ENCODE results near the gene DNAJB4.
"Not testable (repeated sequence)": the region's sequence is repeated elsewhere in the genome, so short reads cannot be mapped to it uniquely, and the experiment has no call there.

The DNAJB4 gene

DNA sequence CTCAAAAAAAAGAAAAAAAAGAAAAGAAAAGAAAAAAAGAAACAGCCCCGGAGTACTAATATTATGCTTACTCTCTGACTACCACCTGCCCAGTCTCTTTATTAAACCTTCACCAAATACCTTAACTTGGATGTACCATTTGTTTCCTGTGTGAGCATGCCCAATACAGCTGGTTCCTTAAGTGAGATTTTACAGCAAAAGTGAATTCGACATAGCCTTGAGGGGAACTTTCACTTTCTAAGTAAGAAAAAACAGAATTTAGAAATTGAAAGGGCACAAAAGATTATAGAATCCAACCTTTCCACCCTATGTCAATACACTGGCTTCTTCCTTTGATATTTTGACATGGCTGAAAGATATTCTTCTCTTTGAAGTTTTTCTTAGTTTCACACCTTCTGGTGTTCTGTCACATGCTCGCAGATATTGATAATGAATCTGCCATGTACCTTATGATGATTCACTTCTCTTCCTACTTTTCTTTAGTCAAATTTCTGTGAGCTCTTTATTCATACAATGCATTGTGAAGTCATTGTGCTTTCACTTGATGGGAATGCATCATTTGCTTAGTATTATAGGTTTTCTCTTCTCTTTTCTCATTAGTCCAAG is 35.8 kb downstream of the DNAJB4 start:
- no peak for DNase-seq

GRCh38 chr1:78043436-78043835 is 38.7 kb downstream of the DNAJB4 start:
- no peak for DNase-seq

- DNase-seq: no peak
These were observed 40.2 kb downstream of the DNAJB4 start for GRCh38 chr1:78044796-78045562.

DNA sequence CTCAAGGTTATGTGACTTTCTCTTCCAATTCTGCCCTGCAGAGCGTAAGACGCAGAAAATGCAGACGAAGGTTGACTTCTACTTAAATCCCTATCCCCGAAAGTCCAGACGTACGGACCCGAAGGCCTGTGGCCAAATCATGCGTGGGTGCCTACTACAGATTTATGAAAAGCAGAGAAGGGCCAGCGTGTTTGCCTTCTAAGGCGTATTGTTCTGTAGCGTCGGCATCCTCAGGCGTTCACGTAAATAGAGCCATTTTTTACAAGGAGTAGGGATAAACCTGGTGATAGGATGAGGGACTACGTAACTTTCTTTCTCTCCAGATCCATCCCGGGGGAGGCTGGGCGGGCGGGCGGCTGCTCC is 40.8 kb downstream of the DNAJB4 start:
- no peak for DNase-seq

DNA sequence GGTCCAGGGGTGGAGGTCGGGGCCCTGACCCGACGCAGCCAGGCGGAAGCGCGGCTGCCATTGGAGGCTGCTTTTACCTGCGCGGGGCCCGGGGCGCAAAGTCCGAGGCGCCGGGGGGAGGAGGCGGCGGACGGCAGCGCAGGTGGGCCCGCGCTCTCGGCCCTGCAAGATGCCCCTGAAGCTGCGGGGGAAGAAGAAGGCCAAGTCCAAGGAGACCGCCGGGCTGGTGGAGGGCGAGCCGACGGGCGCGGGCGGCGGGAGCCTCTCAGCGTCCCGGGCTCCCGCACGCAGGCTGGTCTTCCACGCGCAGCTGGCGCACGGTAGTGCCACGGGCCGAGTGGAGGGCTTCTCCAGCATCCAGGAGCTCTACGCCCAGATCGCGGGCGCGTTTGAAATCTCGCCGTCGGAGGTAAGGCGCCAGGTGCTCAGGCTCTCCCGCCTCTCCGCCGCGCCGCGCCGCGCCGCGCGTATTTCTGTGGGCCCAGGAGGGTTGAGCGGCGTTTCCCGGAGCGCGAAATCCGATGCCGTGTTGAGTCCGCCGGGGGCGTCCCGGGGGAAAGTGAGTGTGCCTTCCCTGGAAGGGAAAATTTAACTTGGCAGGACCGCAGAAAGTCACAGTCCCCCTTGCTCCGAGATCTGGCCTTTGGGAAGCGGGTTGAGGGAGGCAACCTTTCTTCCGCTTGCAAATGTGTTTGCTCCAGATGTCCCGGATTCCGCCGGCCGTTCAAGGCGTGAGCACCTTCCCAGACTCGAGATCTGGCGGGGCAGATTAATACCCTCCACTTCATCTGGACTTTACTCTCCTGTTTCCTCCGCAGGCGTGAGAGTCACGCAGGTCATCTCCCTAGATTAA is 41.4 kb downstream of the DNAJB4 start, which contains the start of gene GIPC2:
TSS of gene GIPC2 (plus strand) at position 41 of the 853 bp plus-strand sequence. CDS start at position 170, 129 bp downstream.
- DNase-seq: no peak

DNA sequence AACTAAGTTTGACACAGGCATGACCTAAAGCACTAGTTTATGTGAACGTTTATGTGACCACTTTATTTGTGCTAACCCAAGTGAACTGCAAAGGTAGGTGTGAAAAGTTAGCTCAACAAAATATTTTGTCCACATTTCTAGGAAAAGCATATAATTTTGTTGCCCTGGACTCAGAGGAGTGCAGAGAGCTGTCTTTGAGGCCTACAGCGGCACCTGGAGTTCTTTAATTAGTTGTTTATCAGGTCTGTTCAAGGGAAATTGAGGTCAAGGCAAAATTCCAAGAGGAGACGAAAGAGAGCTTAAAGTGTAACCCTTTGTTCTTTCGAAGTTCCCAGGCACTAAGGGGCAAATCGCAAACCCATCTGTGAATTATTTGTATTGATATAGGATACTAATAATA is 42.4 kb downstream of the DNAJB4 start:
- no peak for DNase-seq

GRCh38 chr1:78047631-78048030 is 42.9 kb downstream of the DNAJB4 start:
- DNase-seq: no peak

GRCh38 chr1:78048446-78048845 is 43.7 kb downstream of the DNAJB4 start:
- no peak for DNase-seq

GRCh38 chr1:78049396-78049795 is 44.7 kb downstream of the DNAJB4 start:
- DNase-seq: no peak

DNA sequence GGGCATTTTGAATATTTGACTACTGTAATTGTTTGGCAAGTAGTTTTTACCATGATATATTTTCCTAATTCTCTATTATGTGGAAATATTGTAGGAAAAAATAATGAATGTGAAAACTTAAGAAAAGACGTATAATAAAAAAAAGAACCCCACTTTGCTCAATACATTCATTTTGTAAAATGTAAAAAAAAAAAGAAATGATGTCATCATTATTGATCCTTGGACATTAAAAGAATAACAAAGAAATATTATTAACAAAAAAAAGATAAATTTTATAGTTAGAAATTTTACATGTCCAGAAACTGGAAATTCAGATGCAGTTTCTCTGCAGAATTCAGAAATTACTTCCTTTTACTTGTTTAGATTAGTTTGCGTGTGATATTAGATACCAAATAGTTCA is 46.3 kb downstream of the DNAJB4 start:
- no peak for DNase-seq

DNA sequence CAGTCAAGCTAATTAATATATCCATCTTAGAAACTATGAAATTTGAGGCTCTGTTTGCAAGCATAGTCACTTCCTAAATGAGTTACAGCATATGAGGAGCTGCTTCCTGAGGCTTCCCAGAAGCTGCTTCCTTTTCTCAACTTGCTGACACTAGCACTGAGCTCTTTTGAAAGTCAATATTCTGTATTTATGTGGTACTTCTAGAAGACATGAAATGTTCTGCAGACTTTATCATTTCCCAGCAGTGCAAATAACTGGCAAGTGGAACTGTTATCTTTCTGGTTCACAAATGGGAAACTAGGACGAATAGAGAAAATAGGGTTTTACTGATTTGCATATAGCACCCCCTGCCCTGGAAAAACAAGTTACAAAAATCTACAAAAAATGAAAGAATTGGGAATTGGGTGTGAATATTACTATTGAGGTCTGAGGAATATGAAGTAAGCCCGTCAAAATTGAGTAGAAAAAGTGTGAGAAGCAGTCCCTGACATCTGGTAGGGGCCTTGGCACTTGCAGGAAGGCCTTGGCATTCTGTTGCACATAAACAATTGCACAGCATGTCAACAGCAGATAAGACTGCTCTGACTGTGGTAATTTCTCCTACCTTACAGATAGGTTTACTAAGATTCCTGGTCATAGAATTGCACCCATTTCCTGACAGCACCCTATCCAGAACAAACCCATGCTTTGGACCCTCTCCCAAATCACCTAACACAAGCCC is 48.1 kb downstream of the DNAJB4 start:
- no peak for DNase-seq

DNA sequence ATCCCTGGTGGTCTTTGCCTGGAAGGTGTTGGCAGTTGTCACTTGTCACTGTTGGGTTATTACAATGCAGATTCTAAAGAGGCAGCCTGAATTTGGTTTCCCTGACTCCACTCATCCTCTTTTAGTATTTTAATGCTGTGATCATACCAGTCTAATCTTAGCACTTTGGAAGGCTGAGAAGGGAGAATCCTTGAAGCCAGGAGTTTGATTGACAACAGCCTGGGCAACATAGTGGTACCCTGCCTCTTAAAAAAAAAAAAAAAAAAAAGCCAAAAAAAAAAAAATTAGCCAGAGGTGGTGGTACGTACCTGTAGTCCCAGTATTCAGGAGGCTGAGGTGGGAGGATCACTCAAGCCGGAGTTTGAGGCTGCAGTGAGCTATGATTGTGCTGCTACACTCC is 48.8 kb downstream of the DNAJB4 start:
- DNase-seq: no peak

GRCh38 chr1:78054559-78054958 is 49.8 kb downstream of the DNAJB4 start:
- no peak for DNase-seq

GRCh38 chr1:78054972-78055371 is 50.2 kb downstream of the DNAJB4 start:
- DNase-seq: no peak

GRCh38 chr1:78055565-78056132 is 50.9 kb downstream of the DNAJB4 start:
- no peak for DNase-seq

- DNase-seq: no peak
These were observed 53.9 kb downstream of the DNAJB4 start for GRCh38 chr1:78058670-78059069.

DNA sequence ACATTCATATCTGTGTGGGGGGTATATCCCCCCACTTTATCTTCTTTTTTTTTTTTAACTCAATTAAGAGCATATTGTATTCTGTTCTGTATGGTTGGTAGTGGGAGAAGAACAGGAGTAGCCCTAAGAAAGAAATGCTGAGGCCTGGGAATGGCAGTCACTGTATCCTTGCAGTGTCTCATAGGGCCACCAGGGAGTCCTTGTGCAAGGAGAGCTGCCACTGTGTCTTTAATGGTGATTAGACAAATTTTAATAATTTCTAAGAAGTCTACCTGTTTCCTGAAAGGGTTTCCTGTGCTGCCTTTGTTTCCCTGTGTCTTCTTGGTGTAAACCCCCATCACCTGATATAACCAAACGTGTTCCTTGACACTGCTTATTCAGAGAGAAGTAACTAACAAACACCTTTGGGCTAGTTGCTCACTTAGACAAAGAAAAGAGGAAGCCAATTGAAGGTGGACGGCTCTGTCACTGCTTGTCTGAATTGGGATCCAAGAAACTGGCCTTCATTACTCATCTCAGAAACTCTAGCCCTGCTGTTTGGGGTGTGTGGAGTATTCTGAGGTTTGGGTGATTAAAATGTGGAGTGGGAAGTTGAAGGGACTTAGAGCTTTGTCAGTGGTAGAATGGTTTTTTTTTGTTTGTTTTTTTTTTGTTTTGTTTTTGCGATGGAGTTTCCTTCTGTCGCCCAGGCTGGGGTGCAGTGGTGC is 56.3 kb downstream of the DNAJB4 start:
- no peak for DNase-seq

DNA sequence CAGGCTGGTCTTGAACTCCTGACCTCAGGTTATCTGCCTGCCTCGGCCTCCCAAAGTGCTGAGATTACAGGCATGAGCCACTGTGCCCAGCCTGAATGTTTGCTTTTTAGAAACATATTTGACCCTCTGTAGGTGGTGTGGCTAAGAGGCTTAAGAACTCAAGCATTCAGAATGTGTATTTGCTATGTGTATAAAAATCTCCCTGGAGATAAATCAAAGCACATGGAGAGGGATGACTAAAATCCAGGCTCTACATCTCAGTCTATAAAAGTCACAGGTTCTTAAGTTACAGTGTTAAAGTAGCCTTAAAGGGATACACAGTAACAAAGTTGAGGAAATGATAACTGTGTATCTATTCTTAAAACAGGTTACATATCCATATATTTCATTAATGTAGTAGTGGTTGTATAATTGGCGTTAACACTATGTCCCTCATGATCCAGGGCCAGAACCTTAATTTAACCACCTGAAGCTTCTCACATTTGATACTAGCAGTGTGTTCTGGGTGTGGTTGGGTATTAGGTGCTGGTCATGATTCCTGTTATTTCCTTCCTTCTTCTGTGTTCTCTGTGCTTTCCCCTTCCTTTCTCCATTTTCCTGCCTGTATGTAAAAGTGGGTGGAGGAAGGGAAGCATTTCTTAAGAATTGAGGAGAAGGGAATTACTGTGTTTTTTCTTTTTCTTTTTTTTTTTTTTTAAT is 57.2 kb downstream of the DNAJB4 start:
- DNase-seq: no peak

DNA sequence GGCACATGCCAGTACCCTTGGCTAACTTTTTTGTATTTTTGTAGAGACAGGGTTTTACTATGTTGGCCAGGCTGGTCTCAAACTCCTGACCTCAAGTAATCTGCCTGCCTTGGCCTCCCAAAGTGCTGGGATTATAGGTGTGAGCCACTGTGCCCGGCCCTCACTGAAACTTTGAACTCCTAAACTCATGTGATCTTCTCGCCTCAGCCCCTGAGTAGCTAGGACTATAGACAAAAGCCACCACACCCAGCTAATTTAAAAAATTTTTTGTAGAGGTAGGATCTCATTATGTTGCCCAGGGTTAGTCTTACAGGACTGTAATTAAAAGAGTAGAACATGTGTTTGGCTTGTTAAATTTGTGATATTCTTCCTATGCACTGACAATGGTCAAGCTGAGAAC is 60.1 kb downstream of the DNAJB4 start:
- not testable (repeated sequence) for DNase-seq
